NCI-H748 (cell line): ENCODE data around the gene STIM1.
"Not testable (repeated sequence)": the region's sequence is repeated elsewhere in the genome, so short reads cannot be mapped to it uniquely, and the experiment has no call there.

ENCODE experiments used
- DNase-seq: peaks from one replicate; lab custom pipeline; 2025; ENCODE audit not compliant: unreplicated experiment; lab: John Stamatoyannopoulos, UW

Gene STIM1

GRCh38 chr11:3853899-3854659, 1.4 kb upstream of the STIM1 start:
- no peak for DNase-seq

- DNase-seq, result peak; percentile 33
These were observed 846 bp upstream of the STIM1 start for GRCh38 chr11:3854660-3854976.

GRCh38 chr11:3855808-3856491, 486 bp downstream of the STIM1 start:
- peak; percentile 52 for DNase-seq

- no peak for DNase-seq
These were observed 1.5 kb downstream of the STIM1 start for GRCh38 chr11:3856856-3857553.

- DNase-seq, result no peak
These were observed 2.2 kb downstream of the STIM1 start for GRCh38 chr11:3857628-3858027.

GRCh38 chr11:3859373-3859881, 4.0 kb downstream of the STIM1 start:
- DNase-seq, result peak; percentile 14

GRCh38 chr11:3860375-3860774, 4.9 kb downstream of the STIM1 start:
- no peak for DNase-seq

GRCh38 chr11:3860898-3861393, 5.5 kb downstream of the STIM1 start:
- not testable (repeated sequence) for DNase-seq

- no peak for DNase-seq
These were observed 6.2 kb downstream of the STIM1 start for GRCh38 chr11:3861683-3862082.

GRCh38 chr11:3865388-3866193, 10.1 kb downstream of the STIM1 start:
- DNase-seq, result no peak

GRCh38 chr11:3866206-3866605, 10.7 kb downstream of the STIM1 start:
- no peak for DNase-seq

GRCh38 chr11:3866836-3867208, 11.4 kb downstream of the STIM1 start:
- no peak for DNase-seq

- DNase-seq, result peak; percentile 6
These were observed 12.0 kb downstream of the STIM1 start for GRCh38 chr11:3867209-3868091.

GRCh38 chr11:3873712-3874349, 18.4 kb downstream of the STIM1 start:
- no peak for DNase-seq

GRCh38 chr11:3876613-3877012, 21.1 kb downstream of the STIM1 start:
- no peak for DNase-seq

GRCh38 chr11:3877364-3878257, 22.1 kb downstream of the STIM1 start:
- DNase-seq, result peak; percentile 19

- DNase-seq, result no peak
These were observed 22.8 kb downstream of the STIM1 start for GRCh38 chr11:3878258-3878584.

- no peak for DNase-seq
These were observed 23.9 kb downstream of the STIM1 start for GRCh38 chr11:3879216-3879966.
